ENCODE results near the gene PTPN22.

Gene PTPN22

GRCh38 chr1:113802367-113803007 lies 69.0 kb downstream of the PTPN22 start:
- Histone ChIP-seq H3K36me3 (ENCODE audit: control insufficient read depth in 1 of 2, insufficient read depth in 2 of 2, low read length in 2 of 2) (peaks cover 2 to 3% of the 10 kb centered on the region in 2 donors), H3K9me3 (ENCODE audit: control insufficient read depth in 1 of 2, low read length in 2 of 2) (no peaks in the 10 kb centered on the region), H3K4me1 (ENCODE audit: control insufficient read depth in 1 of 2, insufficient read depth in 2 of 2, low read length in 2 of 2) (peaks cover 4 to 13% of the 10 kb centered on the region in 2 donors), H3K9ac (ENCODE audit: low read depth in 1 of 2, low read length in 2 of 2) (no peak overlapping the region), H3K27ac (ENCODE audit: low read depth, low read length) (no peak overlapping the region), H3K27me3 (ENCODE audit: control insufficient read depth in 1 of 2, insufficient read depth in 2 of 2, low read length in 2 of 2) (no peaks in the 10 kb centered on the region), H3K4me3 (ENCODE audit: low read depth in 1 of 2, low read length in 2 of 2) (no peak overlapping the region)

GRCh38 chr1:113800487-113800886 lies 71.0 kb downstream of the PTPN22 start:
- Histone ChIP-seq H3K4me3 (ENCODE audit: low read depth in 1 of 2, low read length in 2 of 2) (no peak overlapping the region), H3K9ac (ENCODE audit: low read depth in 1 of 2, low read length in 2 of 2) (no peak overlapping the region), H3K9me3 (ENCODE audit: control insufficient read depth in 1 of 2, low read length in 2 of 2) (no peaks in the 10 kb centered on the region), H3K27ac (ENCODE audit: low read depth, low read length) (no peak overlapping the region), H3K36me3 (ENCODE audit: control insufficient read depth in 1 of 2, insufficient read depth in 2 of 2, low read length in 2 of 2) (peaks cover 10 to 14% of the 10 kb centered on the region in 2 donors), H3K4me1 (ENCODE audit: control insufficient read depth in 1 of 2, insufficient read depth in 2 of 2, low read length in 2 of 2) (peaks cover 4 to 12% of the 10 kb centered on the region in 2 donors), H3K27me3 (ENCODE audit: control insufficient read depth in 1 of 2, insufficient read depth in 2 of 2, low read length in 2 of 2) (no peaks in the 10 kb centered on the region)

GRCh38 chr1:113797472-113797871 lies 74.0 kb downstream of the PTPN22 start:
- H3K9ac ChIP-seq (ENCODE audit: low read depth in 1 of 2, low read length in 2 of 2) = no peak overlapping the region
- no peaks in the 10 kb centered on the region for H3K27me3 ChIP-seq (ENCODE audit: control insufficient read depth in 1 of 2, insufficient read depth in 2 of 2, low read length in 2 of 2)
- peaks cover 3% of the 10 kb centered on the region in 2 donors for H3K4me1 ChIP-seq (ENCODE audit: control insufficient read depth in 1 of 2, insufficient read depth in 2 of 2, low read length in 2 of 2)
- H3K9me3 ChIP-seq (ENCODE audit: control insufficient read depth in 1 of 2, low read length in 2 of 2) = no peaks in the 10 kb centered on the region
- H3K27ac ChIP-seq (ENCODE audit: low read depth, low read length) = no peak overlapping the region
- H3K36me3 ChIP-seq (ENCODE audit: control insufficient read depth in 1 of 2, insufficient read depth in 2 of 2, low read length in 2 of 2) = peaks cover 14 to 28% of the 10 kb centered on the region in 2 donors
- no peak overlapping the region for H3K4me3 ChIP-seq (ENCODE audit: low read depth in 1 of 2, low read length in 2 of 2)

- Histone ChIP-seq H3K27ac (ENCODE audit: low read depth, low read length) (no peak overlapping the region), H3K9me3 (ENCODE audit: control insufficient read depth in 1 of 2, low read length in 2 of 2) (no peaks in the 10 kb centered on the region), H3K4me3 (ENCODE audit: low read depth in 1 of 2, low read length in 2 of 2) (no peak overlapping the region), H3K4me1 (ENCODE audit: control insufficient read depth in 1 of 2, insufficient read depth in 2 of 2, low read length in 2 of 2) (peaks cover 4 to 7% of the 10 kb centered on the region in 2 donors), H3K36me3 (ENCODE audit: control insufficient read depth in 1 of 2, insufficient read depth in 2 of 2, low read length in 2 of 2) (peaks cover 14 to 28% of the 10 kb centered on the region in 2 donors), H3K9ac (ENCODE audit: low read depth in 1 of 2, low read length in 2 of 2) (no peak overlapping the region), H3K27me3 (ENCODE audit: control insufficient read depth in 1 of 2, insufficient read depth in 2 of 2, low read length in 2 of 2) (no peaks in the 10 kb centered on the region)
These were observed 77.4 kb downstream of the PTPN22 start for GRCh38 chr1:113793878-113794834.

- no peak overlapping the region for H3K27ac ChIP-seq (ENCODE audit: low read depth, low read length)
- H3K4me1 ChIP-seq (ENCODE audit: control insufficient read depth in 1 of 2, insufficient read depth in 2 of 2, low read length in 2 of 2) = peaks cover 4 to 11% of the 10 kb centered on the region in 2 donors
- H3K4me3 ChIP-seq (ENCODE audit: low read depth in 1 of 2, low read length in 2 of 2) = no peak overlapping the region
These were observed 78.5 kb downstream of the PTPN22 start for GRCh38 chr1:113792986-113793385.

GRCh38 chr1:113792471-113792870 lies 79.0 kb downstream of the PTPN22 start:
- peaks cover 4 to 11% of the 10 kb centered on the region in 2 donors for H3K4me1 ChIP-seq (ENCODE audit: control insufficient read depth in 1 of 2, insufficient read depth in 2 of 2, low read length in 2 of 2)
- no peak overlapping the region for H3K4me3 ChIP-seq (ENCODE audit: low read depth in 1 of 2, low read length in 2 of 2)
- no peak overlapping the region for H3K9ac ChIP-seq (ENCODE audit: low read depth in 1 of 2, low read length in 2 of 2)
- no peaks in the 10 kb centered on the region for H3K9me3 ChIP-seq (ENCODE audit: control insufficient read depth in 1 of 2, low read length in 2 of 2)
- H3K27me3 ChIP-seq (ENCODE audit: control insufficient read depth in 1 of 2, insufficient read depth in 2 of 2, low read length in 2 of 2) = no peaks in the 10 kb centered on the region
- H3K27ac ChIP-seq (ENCODE audit: low read depth, low read length) = no peak overlapping the region
- peaks cover 11 to 24% of the 10 kb centered on the region in 2 donors for H3K36me3 ChIP-seq (ENCODE audit: control insufficient read depth in 1 of 2, insufficient read depth in 2 of 2, low read length in 2 of 2)

More at GRCh38 chr1:113792986-113793385, 78.5 kb downstream of the PTPN22 start:
- H3K9me3 ChIP-seq (ENCODE audit: control insufficient read depth in 1 of 2, low read length in 2 of 2) = no peaks in the 10 kb centered on the region
- no peaks in the 10 kb centered on the region for H3K27me3 ChIP-seq (ENCODE audit: control insufficient read depth in 1 of 2, insufficient read depth in 2 of 2, low read length in 2 of 2)
- no peak overlapping the region for H3K9ac ChIP-seq (ENCODE audit: low read depth in 1 of 2, low read length in 2 of 2)
- peaks cover 14 to 28% of the 10 kb centered on the region in 2 donors for H3K36me3 ChIP-seq (ENCODE audit: control insufficient read depth in 1 of 2, insufficient read depth in 2 of 2, low read length in 2 of 2)

DNA sequence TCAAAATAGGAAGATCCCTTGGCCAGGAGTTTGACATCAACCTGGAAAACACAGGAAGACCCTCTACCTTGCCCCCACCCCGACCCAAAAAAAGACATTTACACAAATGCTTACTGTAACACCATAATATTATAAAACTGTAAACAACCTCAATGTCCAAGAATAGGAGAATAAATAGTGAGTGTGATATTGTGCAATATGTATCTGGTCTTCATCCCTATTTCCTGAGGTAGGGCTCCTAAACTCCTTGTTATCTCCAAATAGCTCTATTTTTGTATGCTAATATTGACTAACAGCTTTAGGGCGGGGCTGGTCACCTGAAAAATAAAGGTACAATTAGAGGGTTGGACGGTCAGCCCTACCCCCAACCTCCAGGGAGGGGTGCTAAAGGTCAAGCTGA lies 82.7 kb downstream of the PTPN22 start:
- Histone ChIP-seq H3K4me3 (ENCODE audit: low read depth in 1 of 2, low read length in 2 of 2) (no peak overlapping the region), H3K36me3 (ENCODE audit: control insufficient read depth in 1 of 2, insufficient read depth in 2 of 2, low read length in 2 of 2) (peaks cover 4 to 6% of the 10 kb centered on the region in 2 donors), H3K27ac (ENCODE audit: low read depth, low read length) (no peak overlapping the region), H3K9me3 (ENCODE audit: control insufficient read depth in 1 of 2, low read length in 2 of 2) (no peaks in the 10 kb centered on the region), H3K27me3 (ENCODE audit: control insufficient read depth in 1 of 2, insufficient read depth in 2 of 2, low read length in 2 of 2) (no peaks in the 10 kb centered on the region), H3K4me1 (ENCODE audit: control insufficient read depth in 1 of 2, insufficient read depth in 2 of 2, low read length in 2 of 2) (peaks cover 12 to 21% of the 10 kb centered on the region in 2 donors), H3K9ac (ENCODE audit: low read depth in 1 of 2, low read length in 2 of 2) (no peak overlapping the region)

DNA sequence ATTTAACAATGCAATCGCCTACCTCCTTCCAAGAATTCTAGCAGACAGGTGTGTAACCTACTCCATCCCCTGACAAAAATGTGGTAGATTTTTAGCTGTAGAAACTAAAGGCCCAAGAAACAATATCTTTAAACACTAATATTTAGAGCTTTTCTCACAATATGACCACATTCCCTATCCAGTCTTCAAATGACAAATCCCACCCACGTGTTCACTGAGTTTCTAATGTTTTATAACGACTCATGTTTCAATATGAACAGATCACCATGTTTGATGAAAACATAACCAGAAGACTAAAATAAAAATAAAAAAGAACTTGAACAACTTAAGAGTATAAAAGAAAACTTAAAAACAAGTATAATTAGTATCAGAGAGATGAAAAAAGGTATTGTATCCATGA lies 83.8 kb downstream of the PTPN22 start:
- no peak overlapping the region for H3K9ac ChIP-seq (ENCODE audit: low read depth in 1 of 2, low read length in 2 of 2)
- H3K27me3 ChIP-seq (ENCODE audit: control insufficient read depth in 1 of 2, insufficient read depth in 2 of 2, low read length in 2 of 2) = no peaks in the 10 kb centered on the region
- H3K4me1 ChIP-seq (ENCODE audit: control insufficient read depth in 1 of 2, insufficient read depth in 2 of 2, low read length in 2 of 2) = peaks cover 15 to 29% of the 10 kb centered on the region in 2 donors
- no peaks in the 10 kb centered on the region for H3K9me3 ChIP-seq (ENCODE audit: control insufficient read depth in 1 of 2, low read length in 2 of 2)
- H3K27ac ChIP-seq (ENCODE audit: low read depth, low read length) = no peak overlapping the region
- no peak overlapping the region for H3K4me3 ChIP-seq (ENCODE audit: low read depth in 1 of 2, low read length in 2 of 2)
- H3K36me3 ChIP-seq (ENCODE audit: control insufficient read depth in 1 of 2, insufficient read depth in 2 of 2, low read length in 2 of 2) = no peaks in the 10 kb centered on the region

DNA sequence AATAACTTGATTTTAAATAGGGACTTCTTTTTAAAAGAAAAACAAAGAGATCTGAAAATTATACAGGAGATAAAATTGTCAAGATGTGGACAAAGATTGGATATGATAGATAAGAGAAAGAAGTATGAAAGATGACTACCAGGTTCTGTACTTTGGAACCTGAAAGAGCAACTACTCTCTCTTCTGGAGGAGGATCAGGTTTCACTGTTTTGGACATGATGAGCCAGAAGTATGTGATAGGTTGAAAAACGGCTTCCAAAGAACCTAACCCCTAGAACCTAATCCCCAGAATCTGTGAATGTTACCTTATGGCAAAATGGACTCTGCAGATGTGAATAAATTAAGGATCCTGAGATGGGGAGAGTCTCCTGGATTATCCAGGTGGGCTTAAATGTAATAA lies 85.4 kb downstream of the PTPN22 start:
- no peaks in the 10 kb centered on the region for H3K9me3 ChIP-seq (ENCODE audit: control insufficient read depth in 1 of 2, low read length in 2 of 2)
- H3K9ac ChIP-seq (ENCODE audit: low read depth in 1 of 2, low read length in 2 of 2) = no peak overlapping the region
- no peak overlapping the region for H3K27ac ChIP-seq (ENCODE audit: low read depth, low read length)
- H3K27me3 ChIP-seq (ENCODE audit: control insufficient read depth in 1 of 2, insufficient read depth in 2 of 2, low read length in 2 of 2) = no peaks in the 10 kb centered on the region
- peaks cover 16 to 31% of the 10 kb centered on the region in 2 donors for H3K4me1 ChIP-seq (ENCODE audit: control insufficient read depth in 1 of 2, insufficient read depth in 2 of 2, low read length in 2 of 2)
- H3K36me3 ChIP-seq (ENCODE audit: control insufficient read depth in 1 of 2, insufficient read depth in 2 of 2, low read length in 2 of 2) = no peaks in the 10 kb centered on the region
- H3K4me3 ChIP-seq (ENCODE audit: low read depth in 1 of 2, low read length in 2 of 2) = no peak overlapping the region

All from duodenal mucosa (tissue), 2 donors.